ENCODE measurements around the gene NPEPL1.

DNA sequence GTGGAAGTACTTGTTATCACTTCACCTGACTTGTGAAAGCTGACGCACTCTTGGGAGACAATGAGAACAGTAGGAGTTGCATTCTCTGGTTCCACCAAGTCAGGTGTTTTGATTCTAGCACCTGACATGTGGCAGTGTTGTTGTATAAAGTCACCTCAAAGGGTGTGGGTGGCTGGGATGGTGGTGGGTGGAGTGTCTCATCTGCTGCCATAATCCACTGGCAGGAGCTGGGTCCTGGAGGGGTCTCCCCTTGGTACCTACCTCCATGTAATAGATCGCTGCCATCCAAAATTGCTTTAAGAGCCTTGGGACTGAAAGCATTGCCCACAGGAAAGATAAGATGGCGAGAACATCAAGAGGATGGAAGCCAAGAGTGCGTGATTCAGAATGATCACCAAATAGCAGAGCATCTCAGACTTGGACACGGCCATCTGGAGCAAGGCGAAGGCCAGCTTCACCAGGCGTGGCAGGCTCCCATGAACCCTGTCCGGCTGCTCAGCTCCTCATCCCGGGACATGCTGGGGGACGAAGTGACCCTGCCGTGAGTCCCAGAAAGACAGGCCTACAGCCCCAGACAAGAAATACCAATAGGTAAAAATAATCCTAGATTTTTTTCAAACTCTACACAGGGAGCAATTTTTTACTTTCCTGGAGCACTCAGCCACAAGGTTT lies 56.6 kb downstream of the NPEPL1 start:
- TF ChIP-seq, protein P1, sequence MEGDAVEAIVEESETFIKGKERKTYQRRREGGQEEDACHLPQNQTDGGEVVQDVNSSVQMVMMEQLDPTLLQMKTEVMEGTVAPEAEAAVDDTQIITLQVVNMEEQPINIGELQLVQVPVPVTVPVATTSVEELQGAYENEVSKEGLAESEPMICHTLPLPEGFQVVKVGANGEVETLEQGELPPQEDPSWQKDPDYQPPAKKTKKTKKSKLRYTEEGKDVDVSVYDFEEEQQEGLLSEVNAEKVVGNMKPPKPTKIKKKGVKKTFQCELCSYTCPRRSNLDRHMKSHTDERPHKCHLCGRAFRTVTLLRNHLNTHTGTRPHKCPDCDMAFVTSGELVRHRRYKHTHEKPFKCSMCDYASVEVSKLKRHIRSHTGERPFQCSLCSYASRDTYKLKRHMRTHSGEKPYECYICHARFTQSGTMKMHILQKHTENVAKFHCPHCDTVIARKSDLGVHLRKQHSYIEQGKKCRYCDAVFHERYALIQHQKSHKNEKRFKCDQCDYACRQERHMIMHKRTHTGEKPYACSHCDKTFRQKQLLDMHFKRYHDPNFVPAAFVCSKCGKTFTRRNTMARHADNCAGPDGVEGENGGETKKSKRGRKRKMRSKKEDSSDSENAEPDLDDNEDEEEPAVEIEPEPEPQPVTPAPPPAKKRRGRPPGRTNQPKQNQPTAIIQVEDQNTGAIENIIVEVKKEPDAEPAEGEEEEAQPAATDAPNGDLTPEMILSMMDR (IDR thresholded peaks at IDR 0.05; ENCODE audit: low read length), result no peak
- no peak for TF ChIP-seq EZH2 (IDR thresholded peaks at IDR 0.05; ENCODE audit: borderline replicate concordance, low read length)

All from OCI-LY1 (cell line).